NCI-H1930 (cell line): ENCODE results near the gene DNAJC22.
"Not testable (repeated sequence)": the region's sequence is repeated elsewhere in the genome, so short reads cannot be mapped to it uniquely, and the experiment has no call there.

Source experiments
- DNase-seq, 2 experiments: peaks; one replicate each; lab custom pipeline; 2025; lab: John Stamatoyannopoulos, UW

DNAJC22 gene

DNA sequence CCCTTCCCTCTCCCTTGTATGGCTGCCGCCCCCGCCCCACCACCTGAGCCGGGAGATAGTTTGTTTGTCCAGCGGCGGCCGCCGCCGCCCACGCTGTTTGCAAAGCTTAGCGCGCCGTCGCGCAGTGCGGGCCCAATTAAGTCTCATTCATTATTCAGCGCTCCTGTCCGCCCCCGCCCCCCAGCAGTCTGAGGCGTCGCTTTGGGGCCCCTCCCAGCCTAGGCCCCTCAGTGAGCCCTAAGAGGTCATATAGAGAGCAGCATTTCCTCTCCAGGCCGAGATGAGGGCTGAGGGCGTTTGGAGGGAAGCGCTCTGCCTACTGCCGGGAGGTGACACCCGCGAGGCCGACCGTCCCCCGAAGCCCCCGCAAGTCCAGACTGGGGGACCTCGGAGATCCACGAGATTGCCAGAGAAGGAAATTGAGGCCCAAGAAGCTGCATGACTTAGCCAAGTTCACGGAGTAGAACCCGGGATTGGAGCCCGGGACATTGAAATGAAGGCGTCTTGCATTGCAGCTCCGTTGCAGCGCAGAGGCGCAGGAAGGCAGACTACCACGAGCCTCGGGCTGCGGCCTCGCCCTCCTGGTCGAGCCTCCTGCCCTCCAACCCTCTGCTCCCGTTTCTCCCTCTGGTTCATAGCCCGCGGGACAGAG lies at the start of gene DNAJC22:
TSS of gene DNAJC22 (plus strand) at position 230 of the 652 bp plus-strand sequence. CDS start 1,985 bp downstream, outside the sequence.
- peak; percentile 18 to 42 for DNase-seq

DNA sequence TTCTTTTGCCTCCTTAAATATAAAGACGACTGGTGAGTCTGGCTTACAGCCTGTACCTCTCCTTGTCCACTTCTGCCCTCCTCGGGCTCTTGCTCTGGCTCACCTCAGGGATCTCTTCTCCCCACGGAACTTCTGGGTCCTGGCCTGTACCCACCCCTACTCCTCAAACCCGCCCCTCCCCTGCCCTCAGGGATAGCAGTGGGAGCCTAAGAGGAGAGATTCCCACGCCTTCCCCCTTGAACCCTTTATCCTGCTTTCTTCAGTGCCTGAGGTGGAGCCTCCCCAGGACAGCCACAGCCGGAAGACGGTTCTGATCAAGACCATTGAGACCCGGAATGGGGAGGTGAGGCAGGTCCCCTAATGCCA lies 49.0 kb upstream of the DNAJC22 start:
- DNase-seq: no peak

DNA sequence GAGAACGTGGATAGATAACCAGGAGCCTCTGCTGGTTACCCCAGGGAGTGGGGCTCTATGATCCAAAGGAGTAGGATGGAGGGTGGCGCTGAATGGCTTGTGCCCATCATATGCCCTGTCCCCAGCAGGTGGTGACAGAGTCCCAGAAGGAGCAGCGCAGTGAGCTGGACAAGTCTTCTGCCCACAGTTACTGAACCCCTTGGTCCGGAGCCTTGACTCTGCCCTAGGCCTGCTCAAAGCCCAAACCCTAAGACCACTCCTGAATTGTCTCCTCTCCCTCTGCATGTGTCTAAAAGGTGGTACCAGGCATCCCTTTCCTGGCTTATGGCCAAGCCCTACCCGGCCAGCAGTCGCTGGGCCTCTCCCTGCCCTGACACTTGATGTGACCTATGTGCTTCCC lies 48.5 kb upstream of the DNAJC22 start:
- no peak for DNase-seq

DNA sequence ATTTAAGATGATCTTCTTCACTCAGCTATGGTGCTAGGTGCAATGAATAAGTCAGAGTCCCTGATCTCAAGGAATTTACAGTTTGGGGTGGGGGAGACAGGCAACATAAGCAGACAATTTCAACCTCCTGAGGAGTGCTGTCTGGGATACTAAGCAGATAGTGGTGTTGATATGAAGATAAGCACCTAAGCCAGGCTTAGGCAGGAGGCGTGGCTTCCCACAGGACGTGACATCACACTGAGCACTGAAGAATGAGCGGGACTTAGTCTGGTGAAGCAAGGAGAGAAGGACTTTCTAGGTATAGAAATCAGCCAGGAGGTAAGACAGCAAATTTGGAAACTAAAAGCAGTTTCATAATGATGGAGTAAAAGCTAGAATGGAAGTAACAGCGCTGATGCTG lies 44.9 kb upstream of the DNAJC22 start:
- DNase-seq: no peak

DNA sequence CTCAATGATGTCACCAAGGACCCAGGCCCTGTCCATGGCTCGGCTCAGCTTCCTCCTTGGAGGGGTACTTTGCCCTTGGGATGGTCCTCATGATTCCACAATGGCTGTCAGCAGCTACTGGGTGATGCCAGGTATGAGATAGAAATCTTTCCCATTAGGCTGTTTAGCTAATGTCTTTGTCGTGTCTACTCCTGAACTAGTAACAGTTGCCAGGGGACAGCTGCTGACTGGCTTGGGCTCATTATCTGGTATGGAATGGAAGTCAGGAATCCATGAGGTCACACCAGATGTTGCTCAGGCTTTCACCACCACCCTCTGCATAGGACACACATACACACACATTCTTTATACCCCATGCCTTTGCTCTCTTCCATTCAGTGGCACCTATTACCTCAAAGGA lies 42.5 kb upstream of the DNAJC22 start:
- no peak for DNase-seq

DNA sequence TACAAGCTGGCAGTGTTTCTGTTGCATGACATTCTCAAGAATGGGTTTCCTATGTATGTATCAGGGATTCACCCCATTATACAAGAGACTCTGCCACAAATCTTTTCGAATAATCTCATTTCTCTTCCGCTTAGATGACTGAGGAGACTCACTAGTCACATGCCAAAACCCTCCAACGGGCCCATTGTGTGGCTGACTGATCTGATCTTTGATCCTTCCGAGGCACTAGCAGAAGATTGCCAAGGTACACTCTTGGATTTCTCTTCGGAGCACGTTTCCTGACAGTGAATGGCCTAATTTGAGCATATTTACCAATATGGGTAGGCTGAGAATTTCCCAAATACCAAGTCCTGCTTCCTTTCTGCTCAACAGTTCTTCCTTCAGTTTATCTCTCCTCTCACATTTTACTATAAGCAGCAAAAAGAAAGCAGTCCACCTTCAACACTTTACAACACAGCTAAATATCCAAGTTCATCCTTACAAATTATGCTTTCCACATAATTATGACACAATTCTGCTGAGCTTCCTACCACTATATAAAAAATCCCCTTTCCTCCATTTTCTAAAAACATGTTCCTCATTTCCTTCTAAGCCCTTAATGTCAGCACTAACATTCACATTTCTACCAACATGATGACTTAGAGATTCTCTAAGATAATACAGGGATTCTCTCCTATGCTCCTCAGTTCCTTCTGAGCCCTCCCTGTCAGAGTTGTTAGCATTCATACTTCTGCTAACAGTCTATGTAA lies 40.8 kb upstream of the DNAJC22 start:
- no peak for DNase-seq

DNA sequence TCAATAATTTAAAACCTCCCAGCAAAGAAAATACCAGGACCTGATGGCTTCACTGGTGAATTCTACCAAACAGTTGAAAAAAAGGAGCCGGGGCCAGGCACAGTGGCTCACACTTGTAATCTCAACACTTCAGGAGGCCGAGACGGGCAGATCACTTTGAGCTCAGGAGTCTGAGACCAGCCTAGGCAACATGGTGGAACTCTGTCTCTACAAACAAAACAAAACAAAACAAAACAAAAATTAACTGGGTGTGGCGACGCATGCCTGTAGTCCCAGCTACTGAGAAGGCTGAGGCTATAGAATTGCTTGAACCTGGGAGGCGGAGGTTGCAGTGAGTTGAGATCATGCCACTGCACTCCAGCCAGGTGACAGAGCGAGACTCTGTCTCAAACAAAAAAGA lies 37.3 kb upstream of the DNAJC22 start:
- DNase-seq: no peak

DNA sequence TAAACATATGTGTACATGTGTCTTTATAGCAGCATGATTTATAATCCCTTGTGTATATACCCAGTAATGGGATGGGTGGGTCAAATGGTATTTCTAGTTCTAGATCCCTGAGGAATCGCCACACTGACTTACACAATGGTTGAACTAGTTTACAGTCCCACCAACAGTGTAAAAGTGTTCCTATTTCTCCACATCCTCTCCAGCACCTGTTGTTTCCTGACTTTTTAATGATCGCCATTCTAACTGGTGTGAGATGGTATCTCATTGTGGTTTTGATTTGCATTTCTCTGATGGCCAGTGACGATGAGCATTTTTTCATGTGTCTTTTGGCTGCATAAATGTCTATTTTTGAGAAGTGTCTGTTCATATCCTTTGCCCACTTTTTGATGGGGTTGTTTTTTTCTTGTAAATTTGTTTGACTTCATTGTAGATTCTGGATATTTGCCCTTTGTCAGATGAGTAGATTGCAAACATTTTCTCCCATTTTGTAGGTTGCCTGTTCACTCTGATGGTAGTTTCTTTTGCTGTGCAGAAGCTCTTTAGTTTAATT lies 36.2 kb upstream of the DNAJC22 start:
- DNase-seq: not testable (repeated sequence)

DNA sequence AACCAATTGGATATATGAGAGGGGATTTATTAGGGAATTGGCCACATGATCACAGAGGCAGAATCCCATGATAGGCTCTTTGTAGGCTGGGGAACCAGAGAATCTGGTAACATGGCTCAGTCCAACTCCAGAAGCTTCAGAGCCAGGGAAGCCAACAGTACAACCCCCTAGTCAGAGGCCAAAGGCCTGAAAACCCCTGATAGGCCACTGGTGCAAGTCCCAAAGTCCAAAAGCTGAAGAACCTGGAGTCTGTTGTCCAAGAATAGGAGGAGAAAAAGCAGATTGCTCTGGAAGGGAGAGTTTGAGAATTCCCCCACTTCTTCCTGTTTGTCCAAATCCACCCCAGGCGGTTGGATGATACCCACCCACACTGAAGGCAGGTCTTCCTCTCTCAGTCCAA lies 31.9 kb upstream of the DNAJC22 start:
- DNase-seq: no peak

DNA sequence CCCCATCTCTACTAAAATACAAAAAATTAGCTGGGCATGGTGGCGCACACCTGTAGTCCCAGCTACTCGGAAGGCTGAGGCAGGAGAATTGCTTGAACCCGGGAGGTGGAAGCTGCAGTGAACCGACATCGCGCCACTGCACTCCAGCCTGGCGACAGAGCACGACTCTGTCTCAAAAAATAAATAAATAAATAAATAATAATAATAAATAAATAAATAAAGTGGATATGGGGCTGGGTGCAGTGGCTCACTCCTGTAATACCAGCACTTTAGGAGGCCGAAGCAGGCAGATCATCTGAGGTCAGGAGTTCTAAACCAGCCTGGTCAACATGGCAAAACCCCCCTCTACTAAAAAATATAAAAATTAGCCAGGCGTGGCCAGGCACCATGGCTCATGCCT lies 29.6 kb upstream of the DNAJC22 start:
- DNase-seq: not testable (repeated sequence)

DNA sequence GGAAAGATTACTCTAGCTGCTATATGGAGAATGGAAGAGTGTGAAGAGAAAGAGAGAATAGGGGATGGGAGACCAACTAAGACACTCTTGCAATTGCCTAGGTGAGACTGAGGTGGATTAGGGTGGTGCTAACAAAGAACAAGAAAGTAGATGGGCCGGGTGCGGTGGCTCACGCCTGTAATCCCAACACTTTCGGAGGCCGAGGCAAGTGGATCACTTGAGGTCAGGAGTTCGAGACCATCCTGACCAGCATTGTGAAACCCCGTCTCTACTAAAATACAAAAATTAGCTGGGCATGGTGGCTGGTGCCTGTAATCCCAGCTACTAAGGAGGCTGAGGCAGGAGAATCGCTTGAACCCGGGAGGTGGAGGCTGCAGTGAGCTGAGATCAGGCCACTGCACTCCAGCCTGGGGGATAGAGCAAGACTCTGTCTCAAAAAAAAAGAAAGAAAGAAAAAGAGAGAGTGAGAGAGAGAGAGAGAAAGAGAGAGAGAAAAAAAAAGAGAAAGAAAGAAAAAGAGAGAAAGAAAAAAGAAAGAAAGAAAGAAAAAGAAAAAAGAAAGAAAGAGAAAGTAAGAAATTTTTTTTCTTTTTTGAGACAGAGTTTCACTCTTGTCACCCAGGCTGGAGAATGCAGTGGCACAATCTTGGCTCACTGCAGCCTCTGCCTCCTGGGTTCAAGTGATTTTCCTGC lies 26.1 kb upstream of the DNAJC22 start:
- DNase-seq: not testable (repeated sequence)

DNA sequence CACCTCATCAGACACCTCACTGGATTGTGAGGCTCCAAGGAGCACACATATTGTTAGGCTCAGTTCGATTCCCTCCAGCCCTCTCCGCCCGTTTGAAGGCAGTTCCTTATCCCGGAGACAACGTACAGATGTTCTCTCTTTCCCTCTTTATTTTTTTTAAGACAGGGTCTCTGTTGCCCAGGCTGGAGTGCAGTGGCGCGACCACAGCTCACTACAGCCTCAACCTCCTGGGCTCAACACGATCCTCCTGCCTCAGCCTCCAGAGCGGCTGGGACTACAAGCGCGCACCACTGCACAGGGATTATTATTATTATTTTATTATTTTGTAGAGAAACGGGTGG lies 24.4 kb upstream of the DNAJC22 start:
- DNase-seq: no peak

DNA sequence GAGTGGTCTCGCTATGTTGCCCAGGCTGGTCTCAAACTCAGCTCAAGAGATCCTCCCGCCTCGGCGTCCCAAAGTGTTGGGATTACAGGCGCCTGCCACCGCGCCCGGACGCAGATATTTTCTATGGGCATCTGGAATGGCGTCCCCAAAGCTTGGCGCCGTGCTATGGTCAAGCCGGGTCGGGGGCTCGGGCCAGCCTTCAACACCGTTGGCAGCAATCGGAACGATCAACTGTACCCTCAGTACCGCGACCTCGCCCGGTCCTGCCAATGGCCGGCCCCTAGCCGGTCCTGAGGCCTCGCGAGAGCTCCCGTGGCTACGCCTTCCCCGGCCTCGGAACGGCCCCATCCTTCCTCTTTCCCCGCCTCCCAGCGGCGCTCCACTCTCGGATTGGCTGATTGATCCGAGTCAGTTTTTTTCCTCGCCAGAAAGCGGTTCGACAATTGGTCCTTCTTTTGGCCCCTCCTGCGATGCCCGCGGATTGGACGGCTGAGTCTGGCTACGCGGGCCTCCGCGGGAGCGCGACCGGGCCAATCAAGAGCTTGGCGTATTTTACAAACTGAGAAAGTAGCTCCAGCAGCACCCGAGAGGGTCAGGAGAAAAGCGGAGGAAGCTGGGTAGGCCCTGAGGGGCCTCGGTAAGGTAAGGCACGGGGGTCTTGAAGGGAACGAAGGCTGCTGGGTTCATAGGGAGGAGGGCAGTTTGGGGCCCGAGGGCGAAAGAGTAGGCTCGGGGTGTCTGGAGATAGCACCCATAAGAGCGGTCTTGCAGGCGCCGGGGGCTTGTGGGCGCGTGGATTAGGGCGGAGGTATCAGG lies 23.8 kb upstream of the DNAJC22 start, which contains the start of gene TROAP:
TSS of gene TROAP (plus strand) at position 548 of the 816 bp plus-strand sequence. CDS start 354 bp downstream, outside the sequence.
- DNase-seq: peak; percentile 97 to 98

DNA sequence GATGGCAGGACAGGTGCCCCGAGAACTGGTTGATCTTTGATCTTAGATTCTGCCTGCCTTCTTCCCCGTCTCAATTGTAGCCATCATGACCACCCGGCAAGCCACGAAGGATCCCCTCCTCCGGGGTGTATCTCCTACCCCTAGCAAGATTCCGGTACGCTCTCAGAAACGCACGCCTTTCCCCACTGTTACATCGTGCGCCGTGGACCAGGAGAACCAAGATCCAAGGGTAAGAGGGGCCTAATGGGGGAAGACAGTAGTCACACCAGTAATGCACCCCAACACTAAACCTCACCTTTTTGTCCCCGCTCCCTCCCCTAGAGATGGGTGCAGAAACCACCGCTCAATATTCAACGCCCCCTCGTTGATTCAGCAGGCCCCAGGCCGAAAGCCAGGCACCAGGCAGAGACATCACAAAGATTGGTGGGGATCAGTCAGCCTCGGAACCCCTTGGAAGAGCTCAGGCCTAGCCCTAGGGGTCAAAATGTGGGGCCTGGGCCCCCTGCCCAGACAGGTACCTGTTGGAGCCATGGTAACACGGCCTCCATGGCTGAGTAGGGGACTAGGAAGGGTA lies 23.1 kb upstream of the DNAJC22 start:
- no peak for DNase-seq

DNA sequence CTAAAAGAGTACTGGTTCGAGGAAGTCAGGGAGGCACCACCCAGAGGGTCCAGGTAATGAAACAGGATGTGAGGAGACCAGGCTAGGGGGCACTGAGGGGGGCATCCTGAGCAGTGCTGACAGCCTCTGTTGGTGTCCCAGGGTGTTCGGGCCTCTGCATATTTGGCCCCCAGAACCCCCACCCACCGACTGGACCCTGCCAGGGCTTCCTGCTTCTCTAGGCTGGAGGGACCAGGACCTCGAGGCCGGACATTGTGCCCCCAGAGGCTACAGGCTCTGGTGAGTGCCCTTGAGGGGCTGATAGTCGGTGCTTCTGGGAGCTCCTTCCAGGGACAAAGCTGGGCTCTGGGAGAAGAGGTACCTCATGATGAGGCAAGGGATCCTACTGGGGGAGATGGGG lies 21.1 kb upstream of the DNAJC22 start:
- DNase-seq: no peak

DNA sequence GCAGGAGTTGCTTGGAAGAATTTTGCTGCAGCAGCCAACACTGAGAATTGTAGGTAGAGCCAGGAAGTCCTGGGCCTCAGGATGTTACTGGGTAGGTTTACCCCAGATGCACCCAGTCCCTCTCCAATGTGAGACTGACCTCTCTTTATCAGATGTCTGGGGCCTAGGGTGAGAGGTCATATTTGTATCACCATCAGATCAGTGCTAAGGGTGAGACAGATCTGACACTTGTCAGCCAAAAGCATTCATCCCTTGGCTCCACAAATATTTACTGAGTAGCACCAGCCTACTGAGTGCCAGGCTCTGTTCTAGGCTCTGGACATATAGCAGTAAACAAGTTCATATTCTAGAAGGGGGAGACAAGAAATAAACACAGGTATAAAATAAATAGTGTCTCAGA lies 19.3 kb upstream of the DNAJC22 start:
- no peak for DNase-seq

DNA sequence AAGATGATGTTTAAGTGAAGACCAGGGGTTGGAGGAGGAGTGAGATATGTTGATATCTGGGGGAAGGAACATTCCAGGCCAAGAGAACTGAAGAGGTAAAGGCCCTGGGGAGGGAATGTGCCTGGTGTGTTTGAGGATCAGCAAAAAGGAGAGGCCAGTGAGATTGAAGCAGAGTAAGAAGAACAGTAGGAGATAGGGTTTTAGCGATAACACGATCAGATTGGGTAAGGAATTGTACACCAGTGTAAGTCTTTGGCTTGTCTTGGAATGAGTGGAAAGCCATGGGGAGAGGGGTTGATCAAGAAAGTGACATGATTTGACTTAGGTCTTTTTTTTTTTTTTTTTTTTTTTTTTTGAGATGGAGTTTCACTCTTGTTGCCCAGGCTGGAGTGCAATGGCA lies 18.8 kb upstream of the DNAJC22 start:
- DNase-seq: no peak

DNA sequence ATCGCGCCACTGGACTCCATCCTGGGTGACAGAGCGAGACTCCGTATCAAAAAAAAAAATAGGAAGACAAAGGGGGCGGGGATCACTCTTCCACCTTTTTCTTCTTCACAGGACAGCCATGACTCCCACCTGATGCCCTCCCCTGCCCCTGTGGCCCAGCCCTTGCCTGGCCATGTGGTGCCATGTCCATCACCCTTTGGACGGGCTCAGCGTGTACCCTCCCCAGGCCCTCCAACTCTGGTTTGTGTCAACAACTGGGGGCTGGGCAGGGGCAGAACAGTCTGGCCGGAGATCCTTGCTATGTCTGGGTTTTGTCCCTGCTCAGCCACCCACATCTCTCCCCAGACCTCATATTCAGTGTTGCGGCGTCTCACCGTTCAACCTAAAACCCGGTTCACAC lies 17.9 kb upstream of the DNAJC22 start:
- DNase-seq: no peak

DNA sequence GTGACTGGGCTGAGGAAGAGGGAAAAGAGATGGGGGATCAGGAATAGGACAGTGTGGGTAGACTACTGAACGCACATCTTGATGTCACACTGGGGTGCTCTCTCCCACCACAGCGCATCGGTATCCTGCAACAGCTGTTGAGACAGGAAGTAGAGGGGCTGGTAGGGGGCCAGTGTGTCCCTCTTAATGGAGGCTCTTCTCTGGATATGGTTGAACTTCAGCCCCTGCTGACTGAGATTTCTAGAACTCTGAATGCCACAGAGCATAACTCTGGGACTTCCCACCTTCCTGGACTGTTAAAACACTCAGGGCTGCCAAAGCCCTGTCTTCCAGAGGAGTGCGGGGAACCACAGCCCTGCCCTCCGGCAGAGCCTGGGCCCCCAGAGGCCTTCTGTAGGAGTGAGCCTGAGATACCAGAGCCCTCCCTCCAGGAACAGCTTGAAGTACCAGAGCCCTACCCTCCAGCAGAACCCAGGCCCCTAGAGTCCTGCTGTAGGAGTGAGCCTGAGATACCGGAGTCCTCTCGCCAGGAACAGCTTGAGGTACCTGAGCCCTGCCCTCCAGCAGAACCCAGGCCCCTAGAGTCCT lies 16.6 kb upstream of the DNAJC22 start:
- no peak for DNase-seq

DNA sequence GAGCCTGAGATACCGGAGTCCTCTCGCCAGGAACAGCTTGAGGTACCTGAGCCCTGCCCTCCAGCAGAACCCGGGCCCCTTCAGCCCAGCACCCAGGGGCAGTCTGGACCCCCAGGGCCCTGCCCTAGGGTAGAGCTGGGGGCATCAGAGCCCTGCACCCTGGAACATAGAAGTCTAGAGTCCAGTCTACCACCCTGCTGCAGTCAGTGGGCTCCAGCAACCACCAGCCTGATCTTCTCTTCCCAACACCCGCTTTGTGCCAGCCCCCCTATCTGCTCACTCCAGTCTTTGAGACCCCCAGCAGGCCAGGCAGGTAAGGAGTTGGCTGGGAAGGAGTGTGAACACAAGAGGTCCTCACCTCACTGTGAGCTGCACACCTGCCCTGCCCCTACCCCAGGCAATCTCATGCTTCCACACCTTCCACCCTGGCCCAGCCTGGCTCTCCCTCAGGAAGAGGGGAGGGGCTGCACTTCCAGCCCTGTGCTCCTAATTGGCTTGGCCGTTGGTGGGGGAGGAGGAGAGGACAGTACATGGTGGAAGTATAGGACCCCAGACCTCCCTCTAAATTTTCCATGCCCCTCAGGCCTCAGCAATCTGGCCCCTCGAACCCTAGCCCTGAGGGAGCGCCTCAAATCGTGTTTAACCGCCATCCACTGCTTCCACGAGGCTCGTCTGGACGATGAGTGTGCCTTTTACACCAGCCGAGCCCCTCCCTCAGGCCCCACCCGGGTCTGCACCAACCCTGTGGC lies 15.9 kb upstream of the DNAJC22 start:
- DNase-seq: no peak
